ENCODE measurements around the gene APOE. TPM values are rescaled to one million over a fixed set of nuclear protein-coding genes. Genes with fewer than 3 reads are reported as not detected.

APOE gene
- total RNA-seq, 3 donors from 2014 or later = 32.7 to 74.6 (median 46.2) TPM

DNA sequence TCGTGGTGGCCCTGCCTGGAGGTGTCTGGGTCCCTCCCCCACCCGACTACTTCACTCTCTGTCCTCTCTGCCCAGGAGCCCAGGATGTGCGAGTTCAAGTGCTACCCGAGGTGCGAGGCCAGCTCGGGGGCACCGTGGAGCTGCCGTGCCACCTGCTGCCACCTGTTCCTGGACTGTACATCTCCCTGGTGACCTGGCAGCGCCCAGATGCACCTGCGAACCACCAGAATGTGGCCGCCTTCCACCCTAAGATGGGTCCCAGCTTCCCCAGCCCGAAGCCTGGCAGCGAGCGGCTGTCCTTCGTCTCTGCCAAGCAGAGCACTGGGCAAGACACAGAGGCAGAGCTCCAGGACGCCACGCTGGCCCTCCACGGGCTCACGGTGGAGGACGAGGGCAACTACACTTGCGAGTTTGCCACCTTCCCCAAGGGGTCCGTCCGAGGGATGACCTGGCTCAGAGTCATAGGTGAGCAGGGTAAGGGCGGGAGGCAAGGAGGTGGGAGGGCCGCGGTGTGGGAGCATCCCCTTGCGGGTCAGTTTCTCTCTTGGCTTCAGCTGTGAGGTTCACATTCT is 40.3 kb upstream of the APOE start:
- intact Hi-C loops (cut with DNase I, micrococcal nuclease) = no loop called here
- TF ChIP-seq, protein P1, sequence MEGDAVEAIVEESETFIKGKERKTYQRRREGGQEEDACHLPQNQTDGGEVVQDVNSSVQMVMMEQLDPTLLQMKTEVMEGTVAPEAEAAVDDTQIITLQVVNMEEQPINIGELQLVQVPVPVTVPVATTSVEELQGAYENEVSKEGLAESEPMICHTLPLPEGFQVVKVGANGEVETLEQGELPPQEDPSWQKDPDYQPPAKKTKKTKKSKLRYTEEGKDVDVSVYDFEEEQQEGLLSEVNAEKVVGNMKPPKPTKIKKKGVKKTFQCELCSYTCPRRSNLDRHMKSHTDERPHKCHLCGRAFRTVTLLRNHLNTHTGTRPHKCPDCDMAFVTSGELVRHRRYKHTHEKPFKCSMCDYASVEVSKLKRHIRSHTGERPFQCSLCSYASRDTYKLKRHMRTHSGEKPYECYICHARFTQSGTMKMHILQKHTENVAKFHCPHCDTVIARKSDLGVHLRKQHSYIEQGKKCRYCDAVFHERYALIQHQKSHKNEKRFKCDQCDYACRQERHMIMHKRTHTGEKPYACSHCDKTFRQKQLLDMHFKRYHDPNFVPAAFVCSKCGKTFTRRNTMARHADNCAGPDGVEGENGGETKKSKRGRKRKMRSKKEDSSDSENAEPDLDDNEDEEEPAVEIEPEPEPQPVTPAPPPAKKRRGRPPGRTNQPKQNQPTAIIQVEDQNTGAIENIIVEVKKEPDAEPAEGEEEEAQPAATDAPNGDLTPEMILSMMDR (IDR thresholded peaks at IDR 0.05) = no peak
- Histone ChIP-seq H3K9me3 (no peaks in the 10 kb centered on the region), H3K4me3 (no peak overlapping the region), H3K36me3 (ENCODE audit: low read depth) (no peaks in the 10 kb centered on the region), H3K4me1 (ENCODE audit: low read depth) (no peaks in the 10 kb centered on the region)
- no peak for ATAC-seq
- DNase-seq = no peak

DNA sequence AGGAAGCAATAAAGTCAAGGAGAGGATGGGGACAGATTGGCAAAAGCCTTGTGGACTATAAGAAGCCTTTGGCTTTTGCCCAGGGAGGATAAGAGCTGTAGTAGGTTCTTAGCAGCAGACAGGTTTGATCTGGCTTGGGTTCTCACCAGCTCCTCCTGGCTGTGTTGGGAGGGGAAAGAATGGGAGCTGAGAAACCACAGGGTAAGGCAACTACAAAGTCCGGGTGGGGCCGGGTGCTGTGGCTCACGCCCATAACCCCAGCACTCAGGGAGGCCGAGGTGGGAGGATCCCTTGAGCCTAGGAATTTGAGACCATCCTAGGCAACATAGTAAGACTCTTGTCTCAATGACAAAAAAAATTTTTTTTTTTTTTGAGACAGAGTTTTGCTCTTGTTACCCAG is 38.9 kb upstream of the APOE start:
- no peaks in the 10 kb centered on the region for H3K9me3 ChIP-seq
- H3K36me3 ChIP-seq (ENCODE audit: low read depth) = no peaks in the 10 kb centered on the region
- ATAC-seq = peak; percentile 65
- DNase-seq = no peak
- intact Hi-C loops (cut with DNase I, micrococcal nuclease) = no loop called here
- H3K4me3 ChIP-seq = no peak overlapping the region
- no peaks in the 10 kb centered on the region for H3K4me1 ChIP-seq (ENCODE audit: low read depth)
- TF ChIP-seq, protein P1 (IDR thresholded peaks at IDR 0.05) = no peak

DNA sequence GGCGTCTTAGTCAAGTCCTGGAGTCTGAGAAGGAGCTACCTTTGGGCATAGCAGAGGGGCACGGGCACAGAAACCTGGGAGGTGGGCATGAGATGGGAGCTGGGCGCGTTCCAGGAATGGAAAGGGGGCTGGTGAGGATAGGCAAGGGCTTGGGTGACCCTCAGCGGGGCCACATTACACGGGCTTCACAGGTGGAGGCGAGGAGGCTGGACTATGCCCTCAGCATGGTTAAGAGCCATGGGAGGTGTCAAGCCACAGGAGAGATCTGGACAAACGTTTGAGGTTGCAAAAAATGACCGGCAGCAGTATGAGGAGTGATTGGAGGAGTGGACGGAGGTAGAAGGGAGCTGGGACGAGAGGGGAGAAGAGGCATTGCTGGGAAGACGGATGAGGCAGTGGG is 38.0 kb upstream of the APOE start:
- H3K4me3 ChIP-seq = no peak overlapping the region
- no peaks in the 10 kb centered on the region for H3K36me3 ChIP-seq (ENCODE audit: low read depth)
- no peak for DNase-seq
- intact Hi-C loops (cut with DNase I, micrococcal nuclease) = no loop called here
- TF ChIP-seq, protein P1 (IDR thresholded peaks at IDR 0.05) = no peak
- H3K9me3 ChIP-seq = no peaks in the 10 kb centered on the region
- H3K4me1 ChIP-seq (ENCODE audit: low read depth) = no peaks in the 10 kb centered on the region
- no peak for ATAC-seq

DNA sequence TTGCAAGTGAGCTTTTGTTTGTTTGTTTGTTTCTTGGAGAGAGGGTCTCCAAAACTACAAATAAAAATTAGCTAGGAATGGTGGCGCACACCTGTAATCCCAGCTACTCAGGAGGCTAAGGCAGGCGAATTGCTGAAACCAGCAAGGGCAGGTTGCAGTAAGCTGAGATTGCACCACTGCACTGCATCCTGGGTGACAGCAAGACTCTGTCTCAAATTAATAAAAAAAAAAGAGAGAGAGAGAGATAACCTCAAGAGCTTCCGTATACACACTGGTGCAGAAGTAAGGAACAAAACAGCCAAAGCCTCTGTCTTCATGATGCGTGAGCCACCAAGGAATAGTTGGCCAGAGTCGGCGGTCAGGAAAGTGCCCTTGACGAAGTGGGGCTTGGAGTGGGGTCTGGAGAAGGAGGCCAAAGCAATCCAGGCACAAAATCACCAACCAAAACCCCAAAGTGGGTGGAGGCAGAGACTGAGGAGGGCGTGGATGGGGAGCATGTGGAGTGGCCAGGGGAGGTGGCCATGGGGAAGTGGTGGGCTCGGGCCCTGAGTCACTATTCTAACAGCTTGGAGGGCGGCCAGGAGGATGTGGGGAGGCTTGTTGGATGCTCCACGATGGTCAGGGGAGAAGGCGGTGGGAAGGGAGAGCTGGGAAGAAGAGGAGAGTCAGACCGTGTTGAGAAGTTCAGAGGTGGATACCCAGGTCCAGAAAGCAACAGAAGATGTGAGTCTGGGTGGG is 35.7 kb upstream of the APOE start:
- no peaks in the 10 kb centered on the region for H3K36me3 ChIP-seq (ENCODE audit: low read depth)
- TF ChIP-seq, protein P1 (IDR thresholded peaks at IDR 0.05) = no peak
- H3K9me3 ChIP-seq = no peaks in the 10 kb centered on the region
- H3K4me3 ChIP-seq = no peak overlapping the region
- intact Hi-C loops (cut with DNase I, micrococcal nuclease) = no loop called here
- ATAC-seq (peak; percentile 23), DNase-seq (peak in 1 of 3 donors; percentile 47)
- no peaks in the 10 kb centered on the region for H3K4me1 ChIP-seq (ENCODE audit: low read depth)

DNA sequence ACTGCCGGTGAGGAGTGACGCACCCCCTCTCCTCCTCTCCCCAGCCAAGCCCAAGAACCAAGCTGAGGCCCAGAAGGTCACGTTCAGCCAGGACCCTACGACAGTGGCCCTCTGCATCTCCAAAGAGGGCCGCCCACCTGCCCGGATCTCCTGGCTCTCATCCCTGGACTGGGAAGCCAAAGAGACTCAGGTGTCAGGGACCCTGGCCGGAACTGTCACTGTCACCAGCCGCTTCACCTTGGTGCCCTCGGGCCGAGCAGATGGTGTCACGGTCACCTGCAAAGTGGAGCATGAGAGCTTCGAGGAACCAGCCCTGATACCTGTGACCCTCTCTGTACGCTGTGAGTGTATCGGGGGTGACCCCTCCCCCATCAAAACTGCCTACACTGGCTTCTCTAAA is 33.8 kb upstream of the APOE start:
- Histone ChIP-seq H3K4me3 (no peak overlapping the region), H3K9me3 (no peaks in the 10 kb centered on the region), H3K4me1 (ENCODE audit: low read depth) (peaks cover 11% of the 10 kb centered on the region), H3K36me3 (ENCODE audit: low read depth) (no peaks in the 10 kb centered on the region)
- ATAC-seq (no peak), DNase-seq (no peak)
- TF ChIP-seq, protein P1 (IDR thresholded peaks at IDR 0.05) = no peak
- intact Hi-C loops (cut with DNase I, micrococcal nuclease) = no loop called here

All from mucosa of descending colon (tissue), 3 donors.